GM19240 (cell line): ENCODE results near the gene IL17RD.
"Not testable (repeated sequence)": the region's sequence is repeated elsewhere in the genome, so short reads cannot be mapped to it uniquely, and the experiment has no call there.

Experiments used
- DNase-seq: peaks from one replicate; pipeline ENCODE4 v3.0.0; 2011; ENCODE audit warnings: low spot score; ENCODE audit not compliant: insufficient read length

IL17RD gene

DNA sequence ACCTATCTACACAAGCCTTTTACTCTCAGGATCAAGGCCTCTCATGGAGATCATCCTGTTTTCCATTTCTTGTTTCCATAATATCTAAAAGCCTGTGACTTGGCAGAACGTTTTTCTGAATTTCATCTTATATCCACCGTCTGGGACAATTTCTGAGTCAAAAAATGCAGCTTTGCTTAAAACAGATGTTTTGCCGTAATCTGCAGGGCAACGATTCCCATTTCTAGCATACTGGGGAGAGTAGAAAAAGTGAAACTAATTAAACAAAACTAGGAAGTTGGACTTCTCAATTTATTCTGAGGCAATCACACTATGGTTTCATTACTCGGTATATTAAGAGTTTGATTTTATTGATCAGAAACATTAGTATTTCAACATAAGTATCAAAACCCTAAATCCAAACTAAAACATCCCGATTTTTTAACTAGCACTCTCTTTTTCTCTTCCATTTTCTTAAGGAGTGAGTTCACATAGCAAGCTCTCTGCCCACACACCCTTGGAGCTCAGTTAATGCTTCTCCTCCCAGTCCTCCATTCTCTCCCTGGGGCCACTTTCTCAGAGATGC lies 71.1 kb downstream of the IL17RD start:
- DNase-seq, result no peak

- no peak for DNase-seq
Measured at GRCh38 chr3:57093489-57093888, 71.7 kb downstream of the IL17RD start.

GRCh38 chr3:57091521-57092273 lies 73.5 kb downstream of the IL17RD start:
- DNase-seq, result no peak

DNA sequence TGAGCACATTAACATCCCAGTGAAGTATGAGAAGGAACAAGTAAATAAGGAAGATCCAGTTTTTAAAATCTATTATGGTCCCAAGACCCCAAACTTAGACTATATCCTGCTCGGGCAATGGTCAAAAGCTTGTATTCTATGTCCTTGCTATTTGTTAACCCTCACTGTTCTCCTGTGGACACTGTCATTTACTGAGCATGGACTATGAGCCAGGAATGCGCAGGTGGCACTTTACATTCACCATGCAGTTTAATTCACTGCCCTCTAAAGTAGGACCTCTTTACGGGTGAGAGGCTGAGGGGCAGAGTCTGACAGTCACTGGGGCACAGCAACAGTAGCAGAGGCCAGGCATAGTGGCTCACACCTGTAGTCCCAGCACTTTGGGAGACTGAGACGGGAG lies 76.1 kb downstream of the IL17RD start:
- DNase-seq, result no peak

- DNase-seq, result no peak
Measured at GRCh38 chr3:57088503-57088902, 76.7 kb downstream of the IL17RD start.

DNA sequence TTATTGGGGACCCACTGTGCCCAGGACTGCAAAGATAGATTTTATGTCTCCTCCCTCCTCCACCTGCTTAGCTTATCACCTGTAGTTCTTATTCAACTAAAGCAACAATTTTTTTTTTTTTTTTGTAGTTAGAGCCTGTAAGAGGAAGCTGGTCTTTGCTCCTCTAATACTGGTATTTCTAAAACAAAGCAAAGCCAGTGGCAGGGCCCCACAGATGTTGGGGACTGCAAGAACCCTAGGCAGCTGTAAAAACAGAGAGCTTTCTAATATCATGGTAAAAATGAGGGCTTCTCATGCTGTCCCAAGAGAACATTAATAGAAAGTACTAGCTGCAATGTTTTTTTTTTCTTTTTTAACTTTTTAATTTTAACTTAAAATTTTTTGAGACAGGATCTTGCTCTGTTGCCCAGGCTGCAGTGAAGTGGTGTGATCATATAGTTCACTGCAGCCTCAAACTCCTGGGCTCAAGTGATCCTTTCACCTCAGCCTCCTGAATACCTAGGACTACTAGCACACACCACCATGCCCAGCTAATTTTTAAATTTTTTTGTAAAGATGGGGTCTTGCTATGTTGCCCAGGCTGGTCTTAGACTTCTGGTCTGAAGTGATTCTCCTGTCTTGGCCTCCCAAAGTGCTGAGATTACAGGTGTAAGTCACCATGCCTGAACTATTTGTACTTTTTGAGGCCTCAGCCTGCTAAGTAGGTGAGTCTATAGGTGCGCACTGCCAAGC lies 77.6 kb downstream of the IL17RD start:
- DNase-seq, result no peak

- DNase-seq, result no peak
Measured at GRCh38 chr3:57086201-57086600, 79.0 kb downstream of the IL17RD start.

- no peak for DNase-seq
Measured at GRCh38 chr3:57085211-57085610, 79.9 kb downstream of the IL17RD start.

- DNase-seq, result not testable (repeated sequence)
Measured at GRCh38 chr3:57083266-57083995, 81.7 kb downstream of the IL17RD start.

GRCh38 chr3:57082481-57082880 lies 82.7 kb downstream of the IL17RD start:
- DNase-seq, result no peak

GRCh38 chr3:57081173-57081572 lies 84.0 kb downstream of the IL17RD start:
- DNase-seq, result no peak

DNA sequence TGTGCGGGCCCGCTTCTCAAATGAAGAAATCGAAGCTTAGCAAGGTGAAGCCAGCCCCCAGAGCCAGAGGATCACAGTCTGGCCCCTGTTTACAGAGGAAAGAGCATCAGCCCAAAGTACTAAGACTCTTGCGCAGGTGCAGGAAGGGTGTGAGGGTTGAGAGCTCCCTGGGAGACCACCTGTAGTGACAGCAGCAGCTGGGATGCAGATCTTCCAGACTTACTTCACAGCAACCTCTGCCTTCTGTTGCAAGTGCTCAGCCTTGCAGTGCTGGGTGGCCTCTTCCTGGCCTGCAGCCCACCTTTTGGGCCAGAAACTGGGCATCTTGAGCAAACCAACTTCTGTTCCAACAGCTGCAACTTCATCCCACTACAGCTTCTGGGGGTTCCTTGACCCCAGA lies 85.0 kb downstream of the IL17RD start:
- no peak for DNase-seq

- DNase-seq, result no peak
Measured at GRCh38 chr3:57079474-57079831, 85.7 kb downstream of the IL17RD start.

DNA sequence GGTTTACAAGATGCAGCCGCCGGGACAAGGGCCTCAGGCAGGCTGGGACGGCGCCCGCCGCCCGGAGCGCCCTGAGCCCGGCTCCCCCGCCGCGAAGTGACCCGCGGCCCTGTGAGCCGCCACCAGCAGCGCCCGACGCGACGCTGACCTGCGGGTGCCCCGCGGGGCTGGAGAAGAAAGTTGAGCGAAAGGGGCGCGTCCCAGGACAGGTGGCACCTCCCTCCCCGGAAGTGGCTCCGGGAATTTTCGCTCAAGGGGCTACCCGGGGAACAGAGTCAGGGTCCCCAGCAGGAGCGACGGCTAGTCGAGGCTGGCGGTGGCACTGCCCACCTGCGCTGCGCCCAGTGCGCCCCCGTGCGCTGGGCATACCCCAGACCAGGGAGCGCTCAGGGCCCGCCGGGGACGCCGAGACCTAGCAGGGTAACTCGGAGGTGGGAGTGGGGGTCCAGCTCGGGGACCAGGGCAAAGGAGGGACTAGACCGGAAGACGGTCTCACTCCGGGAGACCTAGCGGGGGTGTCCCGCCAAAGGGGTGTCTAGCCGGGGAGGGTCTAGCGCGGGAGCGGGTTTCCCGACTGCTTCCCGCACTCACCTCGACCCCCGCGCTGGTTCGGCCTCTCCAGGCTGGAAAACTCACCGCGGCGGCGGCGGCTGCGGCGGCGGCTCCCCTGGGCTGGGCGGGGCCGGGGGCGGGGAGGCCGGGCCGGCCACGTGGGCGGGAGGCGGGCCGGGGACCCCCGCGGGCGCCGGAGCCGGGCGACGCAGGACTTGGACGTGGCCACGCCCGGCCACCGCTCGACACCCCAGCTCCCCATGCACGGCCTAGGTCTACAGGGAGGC lies 86.3 kb downstream of the IL17RD start:
- DNase-seq, result no peak

- no peak for DNase-seq
Measured at GRCh38 chr3:57078344-57078634, 86.9 kb downstream of the IL17RD start.

GRCh38 chr3:57077630-57078343 lies 87.4 kb downstream of the IL17RD start:
- no peak for DNase-seq

DNA sequence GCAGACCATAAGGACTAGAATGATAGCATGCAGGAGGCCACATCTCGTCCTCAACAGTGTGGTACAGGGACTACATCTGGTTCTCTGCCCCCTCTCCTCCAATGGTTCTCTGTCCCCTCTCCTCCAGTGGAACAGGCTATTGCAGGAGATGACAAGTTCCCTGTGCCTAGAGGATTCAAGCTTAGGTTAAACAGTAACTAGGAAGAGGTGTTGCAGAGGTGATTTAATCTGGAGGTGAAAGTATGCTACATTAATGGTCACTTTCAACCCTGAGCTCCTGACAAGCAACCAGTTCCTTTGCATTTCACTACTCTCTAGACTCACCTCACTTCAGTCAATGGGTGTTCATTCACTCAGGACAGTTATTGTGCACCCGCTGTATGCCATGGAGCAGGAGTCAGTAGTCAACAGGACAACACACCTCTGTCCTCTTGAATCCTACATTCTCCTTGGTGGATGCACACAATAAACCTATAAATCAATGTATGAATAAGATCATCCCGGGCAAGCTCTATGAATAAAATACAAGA lies 88.7 kb downstream of the IL17RD start:
- DNase-seq, result no peak

DNA sequence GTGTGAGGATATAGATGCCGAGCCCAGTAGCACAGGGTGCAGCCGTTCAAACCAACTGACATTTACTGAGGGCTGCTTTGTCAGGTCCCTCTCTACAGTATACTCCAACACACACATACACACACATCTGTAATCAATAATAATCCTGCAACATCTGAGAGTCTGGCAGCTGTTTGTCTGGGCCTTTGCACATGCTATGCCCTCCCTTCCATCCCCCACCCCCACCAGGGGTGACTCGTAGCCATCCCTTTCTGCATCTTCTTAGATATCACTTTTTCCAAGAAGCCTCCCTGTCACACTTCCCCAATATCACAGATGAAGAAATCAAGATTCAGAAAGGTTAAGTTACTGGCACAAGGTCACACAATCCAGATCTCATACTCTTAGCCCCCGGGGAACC lies 91.0 kb downstream of the IL17RD start:
- DNase-seq, result no peak

GRCh38 chr3:57073628-57074027 lies 91.5 kb downstream of the IL17RD start:
- DNase-seq, result no peak

- no peak for DNase-seq
Measured at GRCh38 chr3:57069503-57069902, 95.7 kb downstream of the IL17RD start.
